Stimulated activated CD8-positive, alpha-beta memory T cell treated with anti-CD3 and anti-CD28 coated beads, Interleukin-12 subunit alpha, Interleukin-12 subunit beta, amount 100 ng/mL, for 1 hour (primary cell): ENCODE results near the gene PAX8.

ENCODE experiments used
- DNase-seq: peaks from one replicate; pipeline ENCODE4 v3.0.0-alpha.2; 2020; ENCODE audit warnings: low read depth

The PAX8 gene

DNA sequence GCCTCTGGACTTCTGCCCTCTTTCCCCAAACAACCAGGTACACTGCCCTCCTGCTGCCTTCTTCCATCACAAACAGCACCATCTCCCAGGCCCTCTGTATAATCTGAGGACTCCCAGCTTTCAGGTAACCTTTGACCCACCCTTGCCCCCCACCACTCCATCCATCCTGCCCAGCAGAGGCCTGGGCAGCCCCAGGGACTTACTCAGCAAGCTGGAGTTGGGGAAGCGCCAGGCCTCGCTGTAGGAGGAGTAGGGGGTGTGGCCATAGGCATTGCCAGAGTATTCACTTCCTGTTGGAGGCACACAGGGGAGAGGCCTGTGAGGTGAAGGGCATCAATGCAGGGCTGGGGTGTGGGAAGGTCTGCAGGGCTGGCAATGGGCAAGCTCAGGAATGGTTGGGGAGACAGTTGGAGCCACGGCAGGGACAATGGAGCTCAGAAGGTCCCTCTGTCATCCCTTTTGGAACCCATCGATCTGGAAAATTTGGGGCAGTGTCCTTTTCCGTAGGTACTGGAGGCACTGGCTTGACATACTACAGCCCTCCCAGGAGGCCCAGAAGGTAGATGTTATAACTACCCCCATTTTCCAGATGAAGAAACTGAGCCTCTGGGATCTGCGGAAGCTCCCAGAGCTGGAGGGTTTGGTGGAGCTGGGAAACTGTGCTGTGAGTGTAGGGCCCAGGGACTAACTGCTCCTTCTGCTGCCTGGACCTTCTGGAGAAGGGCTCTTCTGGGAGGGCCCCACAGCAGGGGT is 58.7 kb downstream of the PAX8 start:
- no peak for DNase-seq

DNA sequence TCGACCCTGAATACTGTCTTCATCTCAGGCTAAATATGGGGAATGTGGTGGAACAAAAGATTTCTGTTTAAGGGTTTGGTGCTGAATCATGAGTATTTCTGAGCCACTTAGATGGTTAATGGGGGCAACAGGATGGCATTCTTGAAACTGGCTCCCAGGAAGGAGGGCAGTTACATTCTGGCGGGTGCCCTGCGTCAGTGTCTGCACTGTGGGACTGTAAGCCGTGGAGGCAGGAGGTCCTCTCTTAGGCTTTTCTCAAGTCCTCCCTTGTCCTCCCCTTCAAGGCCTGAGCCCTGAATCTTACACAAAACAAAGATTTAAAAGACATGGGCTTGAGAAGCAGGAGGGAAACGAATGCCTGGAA is 59.2 kb downstream of the PAX8 start:
- DNase-seq, result no peak

DNA sequence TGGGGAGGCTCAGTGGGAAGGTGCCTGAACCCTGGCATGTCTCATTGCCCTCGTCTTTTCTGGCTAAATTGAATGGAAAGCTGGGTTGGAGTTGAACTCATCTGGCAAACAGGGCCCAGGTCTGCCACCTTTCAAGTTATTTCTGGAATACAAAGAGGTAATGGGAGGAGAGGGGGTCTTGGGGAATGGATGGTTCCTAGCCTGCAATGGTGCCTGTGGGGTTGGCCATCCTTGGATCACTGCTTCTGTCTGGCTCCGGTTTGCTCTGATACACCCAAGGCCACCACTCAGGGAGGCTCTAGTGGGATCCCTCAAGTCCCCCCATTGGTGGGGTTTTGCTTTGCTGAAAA is 59.7 kb downstream of the PAX8 start:
- DNase-seq, result no peak

DNA sequence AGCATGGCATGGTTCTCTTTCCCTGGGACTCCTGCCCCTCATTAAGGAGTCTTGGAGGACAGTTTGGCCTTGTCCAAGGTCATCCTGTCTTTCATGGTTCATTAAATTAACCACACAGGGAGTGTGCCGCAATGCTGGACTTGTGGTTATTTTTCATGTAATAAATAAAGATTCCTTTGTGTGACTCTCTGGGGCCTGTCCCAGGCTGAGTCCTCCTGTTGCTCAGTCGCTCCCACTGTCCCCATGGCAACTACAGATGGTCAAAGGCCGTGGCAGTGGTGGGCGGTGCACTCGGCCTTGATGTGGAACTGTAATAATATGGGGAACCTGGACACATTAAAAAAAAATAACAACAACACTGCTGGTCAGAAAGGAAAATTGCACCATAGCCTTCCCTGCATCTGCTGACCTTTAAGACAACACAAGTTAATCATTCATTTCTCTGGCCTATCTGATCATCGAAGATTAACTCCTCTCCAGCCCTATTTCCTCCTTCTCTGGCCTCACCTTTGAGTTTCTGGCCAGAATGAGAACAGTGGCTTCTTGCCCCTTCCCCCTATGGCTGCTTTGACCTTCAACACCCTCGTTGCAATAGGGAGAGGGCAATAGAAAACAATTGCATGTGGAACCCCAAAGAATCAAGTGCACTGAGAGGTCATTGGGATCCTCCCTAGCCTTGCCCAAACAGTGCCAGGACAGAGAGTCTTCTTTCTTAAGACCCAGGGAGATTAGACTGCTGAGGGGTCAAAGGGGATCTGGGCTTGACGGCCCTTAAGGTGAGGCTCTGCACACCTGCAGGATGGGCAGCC is 60.2 kb downstream of the PAX8 start:
- no peak for DNase-seq

DNA sequence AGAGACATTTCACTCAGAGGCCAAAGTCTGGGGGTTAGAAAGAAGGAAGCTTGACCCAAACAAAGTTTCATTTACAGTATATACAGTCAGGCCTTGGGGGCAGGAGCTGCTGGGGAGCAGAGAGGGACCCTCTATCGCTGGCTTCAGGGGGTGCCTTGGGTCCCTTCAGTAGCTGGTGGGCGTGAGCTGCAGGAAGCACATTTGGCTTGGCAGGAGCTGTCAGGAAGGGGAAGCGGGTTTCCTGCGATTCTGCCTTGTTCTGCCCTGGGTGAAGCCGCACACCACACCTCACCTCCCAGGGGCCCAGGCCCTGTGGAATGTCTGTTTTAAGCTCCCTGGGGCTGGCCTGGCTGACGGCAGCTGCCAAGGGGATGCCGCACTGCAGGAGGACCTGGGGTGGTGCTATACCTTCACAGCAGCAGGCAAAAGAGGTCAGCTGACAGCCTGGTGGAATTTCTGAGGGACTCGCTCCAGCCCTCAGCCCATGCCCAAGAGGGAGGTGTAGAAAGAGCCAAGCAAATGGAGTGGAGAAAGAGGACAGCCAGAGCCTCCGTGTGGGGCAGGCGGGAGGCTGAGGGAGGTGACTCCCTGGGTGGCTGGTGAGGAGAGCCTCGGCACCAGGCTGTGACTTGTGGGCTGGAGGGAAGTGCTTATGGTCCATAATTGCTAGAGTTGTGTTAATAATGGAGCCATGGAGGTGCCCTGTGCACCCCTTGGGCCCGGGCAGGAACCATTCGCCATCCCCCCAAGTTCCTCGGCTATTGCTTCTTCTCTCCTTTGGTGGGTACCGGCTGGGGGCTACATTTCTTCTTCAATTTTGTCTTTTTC is 61.1 kb downstream of the PAX8 start:
- DNase-seq, result no peak

DNA sequence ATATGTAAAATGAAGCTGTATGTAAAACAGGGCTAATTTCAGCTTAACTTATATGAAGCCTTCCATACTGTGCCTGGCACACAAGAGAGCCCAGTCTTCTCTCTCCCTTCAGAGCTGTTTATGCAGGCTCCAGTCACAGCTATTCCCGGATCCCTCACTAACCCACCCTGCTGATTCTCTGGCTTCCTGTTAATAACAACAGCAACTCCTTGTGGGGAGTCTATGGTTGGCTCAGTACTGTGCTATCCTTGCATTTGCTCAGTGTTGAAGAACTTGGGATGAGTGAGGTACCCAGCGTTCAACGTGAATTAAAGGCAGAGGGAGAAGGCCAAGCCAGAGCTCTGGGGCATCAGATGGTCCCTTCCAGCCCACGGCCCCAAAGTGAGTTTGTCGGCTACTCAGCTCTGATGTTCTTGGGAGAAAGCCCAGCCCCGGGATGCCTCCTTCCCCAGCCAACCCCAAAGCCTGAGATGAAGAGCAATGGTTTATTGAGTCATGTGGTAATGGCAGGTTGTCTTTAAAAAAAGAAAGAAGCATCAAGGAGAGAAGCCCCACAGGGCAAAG is 61.7 kb downstream of the PAX8 start:
- DNase-seq, result no peak

DNA sequence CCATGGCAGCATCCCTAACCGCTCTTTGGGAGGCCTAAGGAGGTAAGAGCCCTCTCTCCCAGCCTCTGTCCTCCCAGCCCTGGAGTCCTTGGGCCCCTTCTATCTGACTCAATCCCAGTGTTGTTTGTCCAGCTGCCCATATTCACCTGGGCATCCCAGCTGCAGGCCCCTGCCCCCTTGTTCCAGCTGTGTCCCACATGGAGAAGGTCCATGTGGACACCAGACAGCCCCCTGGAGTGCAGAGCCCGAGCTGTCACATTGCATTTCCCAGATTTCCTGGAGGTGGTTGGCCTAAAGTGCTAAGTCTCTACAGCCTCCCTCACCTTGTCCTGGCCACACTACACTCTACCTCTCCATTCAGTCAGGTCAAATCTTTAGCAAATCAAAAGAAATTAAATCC is 62.4 kb downstream of the PAX8 start:
- DNase-seq, result no peak

DNA sequence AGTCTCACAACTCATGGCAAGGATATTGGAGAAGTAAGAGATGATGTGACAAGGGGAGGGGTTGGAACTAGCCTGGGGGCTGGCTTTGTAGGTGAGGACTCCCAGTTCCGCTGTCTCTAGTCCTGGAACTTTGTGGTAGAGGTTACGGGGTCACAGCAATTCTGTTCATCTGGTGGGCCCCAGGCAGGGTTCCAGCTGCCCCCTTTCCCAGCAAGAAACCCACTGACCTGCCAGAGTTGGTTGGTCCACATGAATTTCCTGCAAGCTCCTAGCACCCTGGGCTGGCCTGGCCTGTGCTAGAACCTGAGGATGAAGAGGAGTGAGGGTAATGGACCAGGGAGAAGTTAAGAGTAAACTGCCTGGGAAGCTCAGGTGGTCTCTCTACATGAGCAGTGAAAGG is 63.7 kb downstream of the PAX8 start:
- no peak for DNase-seq

DNA sequence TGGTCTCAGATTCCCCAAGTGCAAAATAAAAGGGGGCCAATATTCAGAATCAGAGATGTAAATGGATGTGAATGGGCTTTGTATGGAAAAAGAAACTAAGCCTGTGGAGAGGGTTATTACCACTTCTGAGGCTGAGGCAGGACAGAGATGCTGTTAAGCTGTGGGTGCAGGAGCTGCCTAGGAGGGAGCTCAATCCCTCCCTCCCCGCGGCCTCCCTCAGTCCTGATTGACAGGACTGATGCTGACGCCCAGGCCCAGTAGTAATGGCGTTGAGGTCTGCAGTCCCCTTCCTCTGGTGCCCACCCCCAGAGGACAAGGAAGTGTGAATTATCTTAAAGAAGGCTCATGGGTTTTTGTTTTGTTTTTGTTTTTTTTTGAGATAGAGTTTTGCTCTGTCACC is 64.6 kb downstream of the PAX8 start:
- DNase-seq, result no peak

DNA sequence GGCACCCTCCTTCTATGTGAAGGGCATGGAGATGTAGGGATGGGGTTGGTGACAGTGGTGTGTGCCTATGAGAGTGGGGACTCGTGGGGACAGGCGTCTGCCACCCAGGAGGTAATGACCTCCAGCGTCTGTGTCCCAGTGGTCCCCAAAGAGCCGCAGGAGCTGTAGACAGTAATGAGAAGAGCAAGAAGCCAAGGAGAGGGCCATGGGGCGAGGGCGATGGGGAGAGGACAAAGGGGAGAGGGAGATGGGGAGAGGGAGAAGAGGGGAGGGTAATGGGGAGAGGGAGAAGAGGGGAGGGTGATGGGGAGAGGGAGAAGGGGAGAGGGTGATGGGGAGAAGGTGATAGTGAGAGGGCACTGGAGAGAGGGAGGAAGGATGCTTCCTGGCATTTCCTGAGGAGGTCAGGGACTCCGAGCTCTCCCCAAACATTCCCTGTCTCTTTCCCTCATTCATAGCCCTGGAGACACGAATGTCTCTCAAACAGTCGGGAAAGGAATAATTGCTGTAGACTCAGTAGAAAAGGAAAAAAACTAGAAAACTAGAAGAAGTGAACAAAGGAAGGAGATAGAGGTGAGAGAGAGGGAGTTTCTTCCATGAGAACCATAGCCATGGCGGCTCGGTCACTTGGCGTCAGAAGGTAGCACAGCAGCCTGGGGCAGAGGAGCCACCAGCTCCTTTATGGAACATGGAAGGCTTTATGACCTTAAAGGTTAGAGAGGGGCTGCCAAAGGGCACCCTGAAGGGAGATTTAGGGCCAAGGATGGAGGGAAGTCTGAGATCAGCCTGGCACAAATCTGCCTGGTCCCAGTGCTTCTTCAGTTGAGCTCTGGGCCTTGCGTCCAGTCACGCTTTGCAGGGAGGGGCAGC is 65.4 kb downstream of the PAX8 start:
- DNase-seq, result no peak

DNA sequence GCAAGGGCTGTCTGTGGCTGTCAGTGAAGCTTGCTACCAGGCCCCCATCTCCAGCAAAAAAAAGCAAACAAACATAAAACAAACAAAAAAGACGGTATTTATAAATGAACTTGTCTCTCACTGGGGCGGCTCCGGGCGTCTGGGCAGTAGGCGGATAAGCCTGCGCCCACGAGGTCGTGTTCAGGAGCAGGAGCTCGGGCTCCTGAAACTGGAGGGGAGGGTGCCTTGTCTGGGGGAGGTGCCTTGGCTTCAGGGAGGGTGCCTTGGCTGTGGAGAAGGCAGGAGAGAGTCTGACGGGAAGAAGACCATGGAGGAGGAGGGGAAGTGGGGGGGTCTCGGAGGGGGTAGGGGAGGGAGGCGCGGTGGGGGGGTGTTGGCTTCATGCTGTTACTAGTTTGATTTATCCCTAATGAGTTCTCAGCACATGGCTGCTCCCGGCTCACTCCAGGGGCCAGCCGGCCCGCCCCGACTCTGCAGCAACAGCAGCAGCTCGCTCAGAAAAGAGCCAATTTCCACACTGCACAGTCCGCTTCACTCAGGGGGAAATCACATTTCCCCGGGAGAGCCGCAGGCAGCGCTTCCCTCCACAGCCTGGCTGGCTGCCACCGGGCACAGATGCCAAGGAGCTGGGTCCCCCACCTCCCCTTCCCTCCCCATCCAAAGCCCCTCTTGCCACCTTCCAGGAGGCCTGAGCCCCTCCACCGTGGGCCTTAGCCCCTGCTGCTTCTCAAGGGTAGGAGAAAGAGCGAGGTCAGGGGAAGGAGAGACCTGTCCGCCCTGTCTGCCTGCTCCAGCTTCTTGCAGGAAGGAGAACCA is 66.3 kb downstream of the PAX8 start:
- no peak for DNase-seq

DNA sequence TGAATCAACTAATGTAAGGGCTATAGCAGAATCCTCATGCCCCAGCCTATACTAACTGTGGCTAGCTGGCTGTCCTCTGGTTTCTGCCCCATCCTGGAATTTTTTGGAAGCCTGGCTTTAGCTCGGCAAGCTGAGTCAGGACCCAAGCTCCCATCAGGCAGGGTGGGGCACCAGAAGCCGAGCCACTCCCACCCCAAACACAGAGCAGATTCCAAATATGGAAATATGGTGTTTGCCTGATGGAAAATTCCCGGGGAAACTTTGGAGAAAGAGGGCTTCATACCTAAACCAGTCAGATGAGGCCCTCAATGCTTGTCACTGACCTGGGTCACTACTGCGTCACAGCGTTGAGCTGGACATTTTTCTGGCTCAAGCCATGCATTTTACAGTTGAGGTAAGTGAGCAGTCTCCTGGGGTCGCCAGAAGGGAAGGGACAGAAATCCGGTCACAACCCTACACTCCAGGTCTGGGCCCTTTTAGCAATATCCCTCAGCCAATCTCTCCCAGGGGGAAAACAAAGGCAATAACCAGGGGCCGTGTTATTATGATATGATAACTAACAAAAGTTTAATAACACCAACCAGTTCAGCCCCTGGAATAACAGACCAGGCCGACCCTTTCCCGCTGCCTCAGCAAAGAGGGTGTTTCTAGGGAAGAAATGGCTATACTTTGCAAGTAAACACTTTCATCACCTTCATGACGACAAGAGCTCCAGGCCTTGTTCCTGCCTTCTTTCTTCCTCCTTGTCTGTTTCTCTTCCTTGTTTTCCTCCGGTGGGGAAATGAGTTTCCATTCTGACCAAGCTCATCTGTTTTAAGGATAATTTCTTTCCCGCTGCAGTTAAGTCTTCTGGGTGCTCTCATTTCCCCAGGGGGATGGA is 67.3 kb downstream of the PAX8 start:
- no peak for DNase-seq

DNA sequence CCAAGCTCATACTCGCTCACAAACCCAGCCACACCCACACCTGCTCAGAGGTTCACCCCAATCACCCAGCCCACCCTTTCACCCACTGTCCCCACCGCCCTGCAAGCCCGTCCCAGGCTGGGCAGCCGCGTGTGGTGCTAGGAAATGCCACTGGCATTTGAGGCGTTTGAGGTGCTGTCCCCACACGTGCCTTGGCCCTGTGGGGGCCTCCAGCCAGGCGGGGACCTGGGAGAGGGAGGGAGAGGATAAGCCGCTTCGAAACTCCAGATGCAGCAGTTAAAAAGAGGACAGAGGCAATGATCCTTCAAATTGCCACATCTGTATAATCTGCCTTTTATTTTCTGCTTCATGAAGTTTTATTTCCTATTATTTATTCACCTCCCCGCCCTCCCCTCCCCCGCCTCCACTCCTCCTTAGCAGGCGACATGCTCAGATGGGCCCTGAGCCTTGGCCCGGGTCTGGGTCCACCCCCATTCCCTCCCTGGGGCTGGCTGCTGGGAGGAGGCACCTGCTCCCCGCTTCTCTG is 69.0 kb downstream of the PAX8 start:
- no peak for DNase-seq

DNA sequence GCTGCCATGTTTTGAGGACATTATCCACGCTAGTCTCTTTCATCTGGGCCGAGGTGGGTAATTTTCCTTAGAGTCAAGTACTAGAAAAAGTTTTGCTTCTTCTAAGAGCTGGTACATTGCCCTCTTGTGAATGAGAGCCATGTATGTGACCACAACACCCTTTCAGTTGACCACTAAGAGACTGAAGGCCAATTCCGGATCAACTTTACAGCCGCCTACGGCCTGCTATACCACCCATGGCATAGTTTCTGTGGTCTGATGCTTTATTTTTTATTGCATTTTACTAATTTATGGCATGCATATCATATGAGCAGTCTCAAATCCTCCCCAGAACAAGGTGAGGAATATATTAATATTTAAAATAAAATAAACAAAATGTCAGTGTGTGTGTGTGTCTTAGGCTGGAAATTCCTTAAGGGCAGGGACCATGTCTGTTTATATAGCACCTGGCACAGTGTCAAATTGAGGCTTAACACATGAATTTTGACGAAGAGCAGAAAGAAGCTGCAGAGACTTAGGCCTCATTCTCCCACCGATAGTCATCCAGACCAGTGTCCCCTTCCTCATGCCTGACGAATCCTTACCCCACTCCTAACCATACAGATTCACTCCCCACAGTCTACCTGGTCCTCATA is 69.6 kb downstream of the PAX8 start:
- no peak for DNase-seq

DNA sequence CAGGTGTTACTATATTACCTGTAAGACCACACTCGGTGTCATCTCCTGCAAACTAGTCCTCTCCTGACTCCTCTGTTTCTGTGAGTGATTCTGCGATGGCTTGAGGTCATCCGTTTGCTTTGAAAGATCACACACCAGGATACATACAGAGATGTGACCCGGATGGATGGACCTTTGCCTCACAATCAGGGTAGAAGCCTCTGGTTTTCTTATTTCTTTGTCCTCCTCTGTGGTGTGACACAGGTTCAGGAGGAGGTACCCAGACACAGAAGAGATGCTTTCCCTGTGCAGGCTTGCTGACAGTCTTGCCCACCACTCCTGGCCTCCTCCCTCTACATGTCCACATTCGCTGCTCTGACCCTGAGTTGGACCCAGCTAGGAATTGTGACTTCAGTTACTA is 70.3 kb downstream of the PAX8 start:
- DNase-seq, result no peak

DNA sequence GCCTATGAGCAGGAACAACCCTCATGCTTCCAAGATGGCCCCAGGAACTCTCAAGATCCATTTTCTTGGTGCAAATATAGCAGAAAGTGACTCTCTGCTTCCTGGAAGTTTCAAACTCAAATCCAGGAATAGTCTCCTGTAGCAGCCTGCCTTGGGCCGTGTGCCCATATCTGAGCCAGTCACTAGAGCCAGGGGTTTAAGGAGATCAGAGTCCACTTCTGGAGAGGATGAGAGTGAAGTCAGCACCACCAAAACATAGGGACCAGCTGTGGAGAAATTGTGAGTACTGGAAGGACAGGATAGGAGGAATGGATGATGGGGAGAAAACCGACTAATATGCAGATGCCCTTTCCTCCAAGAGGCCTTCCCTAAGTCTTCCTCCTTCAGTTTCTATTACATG is 71.7 kb downstream of the PAX8 start:
- DNase-seq, result no peak

DNA sequence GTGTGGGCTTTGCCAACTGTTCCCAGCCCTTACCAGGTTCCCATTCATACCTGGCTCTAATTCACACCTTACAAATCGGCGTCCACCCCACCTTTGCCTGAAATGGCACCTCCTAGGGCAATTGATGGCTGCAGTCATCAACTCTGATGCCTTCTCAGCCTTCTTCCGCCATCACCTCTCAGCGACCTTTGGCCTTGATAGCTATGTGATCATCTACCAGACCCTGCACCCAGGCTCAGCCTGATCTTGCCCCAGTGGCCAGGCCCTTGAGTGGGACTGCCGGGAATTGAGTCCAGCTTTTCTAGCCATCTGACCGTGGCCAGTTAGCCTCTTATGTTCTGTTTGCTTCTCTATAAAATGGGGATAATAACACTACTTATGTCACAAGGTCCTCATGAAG is 72.5 kb downstream of the PAX8 start:
- DNase-seq, result no peak

DNA sequence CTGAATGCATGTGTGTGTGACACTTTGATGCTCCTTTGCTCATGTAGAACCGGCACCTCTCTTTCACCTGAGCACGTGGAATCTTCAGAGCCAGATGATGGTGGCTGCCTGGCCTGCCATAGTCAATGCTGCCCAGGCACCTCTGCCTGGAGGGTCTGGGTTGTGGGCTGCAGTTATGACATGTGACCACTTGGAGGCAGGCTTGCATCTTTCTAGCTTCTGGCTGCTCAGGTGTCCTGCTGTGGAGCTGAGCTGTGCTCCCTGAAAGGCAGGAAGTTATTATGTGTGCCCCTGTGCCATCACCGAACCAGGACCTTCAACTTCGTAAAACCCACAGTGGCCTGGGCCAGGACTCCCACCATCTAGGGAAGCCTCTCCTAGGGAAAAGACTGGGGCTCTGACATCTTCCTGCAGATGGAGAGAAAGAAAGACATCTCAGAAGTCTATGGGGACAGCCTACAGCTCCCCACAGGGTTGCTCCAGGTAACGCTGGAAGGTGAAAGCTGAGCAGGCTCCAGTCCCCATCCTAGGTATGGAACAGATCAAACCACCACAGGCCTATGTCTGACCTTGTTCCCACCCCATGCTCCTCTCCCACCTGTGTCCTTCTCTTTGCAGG is 74.7 kb downstream of the PAX8 start:
- DNase-seq, result peak; percentile 49

DNA sequence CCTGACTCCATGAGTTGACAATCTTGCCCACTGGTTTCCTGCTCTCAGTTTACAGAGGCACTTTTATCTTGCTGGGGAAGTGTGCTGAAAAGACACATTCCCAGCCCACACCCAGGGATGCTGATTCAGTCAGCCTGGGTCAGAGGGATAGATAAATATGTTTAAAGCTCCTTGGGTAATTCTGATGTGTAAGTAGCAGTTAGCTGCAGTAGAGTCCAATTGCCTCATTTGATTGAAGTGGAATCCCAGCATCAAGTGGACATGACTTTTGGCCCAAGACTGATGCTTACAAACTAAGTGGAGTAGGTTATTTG is 75.5 kb downstream of the PAX8 start:
- no peak for DNase-seq
